ENCODE measurements around the gene TMEM132D. TPM values are rescaled to one million over a fixed set of nuclear protein-coding genes. Genes with fewer than 3 reads are reported as not detected.

The TMEM132D gene
- total RNA-seq, 1 experiment from 2014 or later = 1.4 TPM

GRCh38 chr12:129544716-129545115 lies 359.1 kb downstream of the TMEM132D start (continued):
- TF ChIP-seq STAT6 (CRISPR knock-in tag; conservative IDR thresholded peaks at IDR 0.05; ENCODE audit: low read depth) = no peak
- TF ChIP-seq NFYB (CRISPR knock-in tag; conservative IDR thresholded peaks at IDR 0.05; ENCODE audit: low read depth) = no peak

GRCh38 chr12:129540954-129541353 lies 362.9 kb downstream of the TMEM132D start:
- Mint-ChIP-seq H3K4me3 (no peak overlapping the region), H3K4me1 (no peaks in the 10 kb centered on the region), H3K36me3 (peaks cover 66% of the 10 kb centered on the region), H3K9me3 (peaks cover 68% of the 10 kb centered on the region), H3K27me3 (ENCODE audit: low read depth) (peaks cover 7% of the 10 kb centered on the region), H3K27ac (no peak overlapping the region)
- DNase-seq (ENCODE audit: low spot score) (no peak), ATAC-seq (no peak)
- TF ChIP-seq ARID4B (CRISPR knock-in tag; IDR thresholded peaks at IDR 0.05; ENCODE audit: borderline replicate concordance) (no peak), ZNF512 (CRISPR knock-in tag; IDR thresholded peaks at IDR 0.05; ENCODE audit: borderline replicate concordance) (no peak), PRRX2 (CRISPR knock-in tag; IDR thresholded peaks at IDR 0.05) (no peak), ZNF232 (CRISPR knock-in tag; IDR thresholded peaks at IDR 0.05) (no peak), FOXK1 (CRISPR knock-in tag; IDR thresholded peaks at IDR 0.05) (no peak), SMAD3 (CRISPR knock-in tag; IDR thresholded peaks at IDR 0.05; ENCODE audit: borderline replicate concordance) (no peak), KAT7 (CRISPR knock-in tag; IDR thresholded peaks at IDR 0.05; ENCODE audit: borderline replicate concordance) (no peak), OVOL2 (CRISPR knock-in tag; IDR thresholded peaks at IDR 0.05; ENCODE audit: borderline replicate concordance) (no peak), NFATC4 (CRISPR knock-in tag; IDR thresholded peaks at IDR 0.05) (no peak), ATF2 (CRISPR knock-in tag; IDR thresholded peaks at IDR 0.05; ENCODE audit: borderline replicate concordance, low read depth) (no peak)
- CTCF ChIA-PET = no interaction called here
- POLR2A ChIA-PET = no interaction called here

- H3K4me3 Mint-ChIP-seq = no peak overlapping the region
- TF ChIP-seq ZNF532 (CRISPR knock-in tag; IDR thresholded peaks at IDR 0.05; ENCODE audit: borderline replicate concordance) (no peak), TEAD4 (CRISPR knock-in tag; IDR thresholded peaks at IDR 0.05) (no peak), NR3C1 (CRISPR knock-in tag; conservative IDR thresholded peaks at IDR 0.05; ENCODE audit: low read depth) (no peak), ETV6 (CRISPR knock-in tag; IDR thresholded peaks at IDR 0.05) (no peak), HMGXB4 (CRISPR knock-in tag; IDR thresholded peaks at IDR 0.05) (no peak)
Observed at GRCh38 chr12:129540249-129540648, 363.6 kb downstream of the TMEM132D start.

More at GRCh38 chr12:129540249-129540648, 363.6 kb downstream of the TMEM132D start:
- no peak for ATAC-seq
- ChIA-PET POLR2A (no interaction called here), CTCF (no interaction called here)
- peaks cover 69% of the 10 kb centered on the region for H3K9me3 Mint-ChIP-seq
- H3K27ac Mint-ChIP-seq = no peak overlapping the region
- H3K4me1 Mint-ChIP-seq = no peaks in the 10 kb centered on the region
- DNase-seq (ENCODE audit: low spot score) = no peak
- H3K36me3 Mint-ChIP-seq = peaks cover 66% of the 10 kb centered on the region
- peaks cover 7% of the 10 kb centered on the region for H3K27me3 Mint-ChIP-seq (ENCODE audit: low read depth)

All from WTC11 (cell line).